ENCODE measurements around the gene HTRA2. TPM values are rescaled to one million over a fixed set of nuclear protein-coding genes. Genes with fewer than 3 reads are reported as not detected.

The HTRA2 gene
- total and polyA plus RNA-seq, 4 donors = 13.3 to 81.8 (median 18.5) TPM

GRCh38 chr2:74551530-74551929 is 21.8 kb downstream of the HTRA2 start:
- no peak for TF ChIP-seq SP1 (IDR thresholded peaks at IDR 0.05)
- no peak for TF ChIP-seq RAD21 (IDR thresholded peaks at IDR 0.05)
- no peak for TF ChIP-seq EGR1 (IDR thresholded peaks at IDR 0.05; ENCODE audit: low read depth in 2 of 2)
- TF ChIP-seq REST (IDR thresholded peaks at IDR 0.05) = no peak
- no peak for TF ChIP-seq HNF4G (IDR thresholded peaks at IDR 0.05)
- TF ChIP-seq HNF4A (conservative IDR thresholded peaks at IDR 0.05) = no peak
- TF ChIP-seq TAF1 (conservative IDR thresholded peaks at IDR 0.05) = no peak
- TF ChIP-seq GABPA (IDR thresholded peaks at IDR 0.05 in 1 of 2, conservative IDR thresholded peaks at IDR 0.05 in 1 of 2) = no peak
- no peak for TF ChIP-seq CTCF (IDR thresholded peaks at IDR 0.05; ENCODE audit: low read depth, low read length, missing input control)
- no peak overlapping the region for H3K4me3 ChIP-seq (ENCODE audit: low read depth in 1 of 3, low read length in 3 of 3)
- peaks cover 5 to 19% (median 12%) of the 10 kb centered on the region in 4 donors for H3K4me1 ChIP-seq (ENCODE audit: control insufficient read depth in 4 of 4, insufficient read depth in 4 of 4, low read length in 3 of 4)
- no peaks in the 10 kb centered on the region for H3K27me3 ChIP-seq (ENCODE audit: control insufficient read depth in 4 of 4, insufficient read depth in 4 of 4, low read length in 3 of 4)
- H3K36me3 ChIP-seq (ENCODE audit: control insufficient read depth in 4 of 4, insufficient read depth in 3 of 4, low read depth in 1 of 4, low read length in 3 of 4) = no peaks in the 10 kb centered on the region
- DNase-seq (ENCODE audit: low spot score) = no peak
- H3K27ac ChIP-seq (ENCODE audit: low read depth in 1 of 2, low read length in 2 of 2) = no peak overlapping the region
- no peaks in the 10 kb centered on the region for H3K9me3 ChIP-seq (ENCODE audit: control insufficient read depth in 4 of 4, low read length in 3 of 4)
- H3K9ac ChIP-seq (ENCODE audit: low read depth in 1 of 2, low read length in 2 of 2) = no peak overlapping the region

- no peak overlapping the region for H3K9ac ChIP-seq (ENCODE audit: low read depth in 1 of 2, low read length in 2 of 2)
- H3K27me3 ChIP-seq (ENCODE audit: control insufficient read depth in 4 of 4, insufficient read depth in 4 of 4, low read length in 3 of 4) = no peaks in the 10 kb centered on the region
- DNase-seq (ENCODE audit: low spot score) = no peak
- H3K9me3 ChIP-seq (ENCODE audit: control insufficient read depth in 4 of 4, low read length in 3 of 4) = no peaks in the 10 kb centered on the region
- H3K36me3 ChIP-seq (ENCODE audit: control insufficient read depth in 4 of 4, insufficient read depth in 3 of 4, low read depth in 1 of 4, low read length in 3 of 4) = no peaks in the 10 kb centered on the region
- no peak for TF ChIP-seq SP1 (IDR thresholded peaks at IDR 0.05)
- TF ChIP-seq CTCF (IDR thresholded peaks at IDR 0.05; ENCODE audit: low read depth, low read length, missing input control) = no peak
- no peak for TF ChIP-seq TAF1 (conservative IDR thresholded peaks at IDR 0.05)
- TF ChIP-seq NR2F2 (IDR thresholded peaks at IDR 0.05) = no peak
- no peak for TF ChIP-seq FOXA2 (IDR thresholded peaks at IDR 0.05)
- no peak for TF ChIP-seq MAX (IDR thresholded peaks at IDR 0.05)
- no peak for TF ChIP-seq HNF4A (conservative IDR thresholded peaks at IDR 0.05)
- TF ChIP-seq HNF4G (IDR thresholded peaks at IDR 0.05) = no peak
- no peak for TF ChIP-seq ZBTB33 (IDR thresholded peaks at IDR 0.05)
- TF ChIP-seq EGR1 (IDR thresholded peaks at IDR 0.05; ENCODE audit: low read depth in 2 of 2) = no peak
- TF ChIP-seq FOXA1 (IDR thresholded peaks at IDR 0.05) = no peak
- H3K4me1 ChIP-seq (ENCODE audit: control insufficient read depth in 4 of 4, insufficient read depth in 4 of 4, low read length in 3 of 4) = peaks cover 5 to 19% (median 12%) of the 10 kb centered on the region in 4 donors
- 80% methylated on average over 21 of the region's 21 CpGs for WGBS
- no peak overlapping the region for H3K27ac ChIP-seq (ENCODE audit: low read depth in 1 of 2, low read length in 2 of 2)
- no peak overlapping the region for H3K4me3 ChIP-seq (ENCODE audit: low read depth in 1 of 3, low read length in 3 of 3)
Observed at GRCh38 chr2:74551942-74552913, 22.5 kb downstream of the HTRA2 start.

All from liver (tissue), 9 donors.